Measurements from ENCODE around the gene S100A10. TPM values are rescaled to one million over a fixed set of nuclear protein-coding genes. Genes with fewer than 3 reads are reported as not detected.

Gene S100A10
- polyA plus RNA-seq, 1 experiment, result 40.3 TPM

- no peak overlapping the region for H3K4me3 ChIP-seq (ENCODE audit: low read depth, low read length)
- H3K27me3 ChIP-seq (ENCODE audit: control insufficient read depth, insufficient read depth, low read length), result 0 out of 2 replicates have a peak, but pooled peaks cover 1% of the 10 kb centered on the region
- TF ChIP-seq, protein P1, sequence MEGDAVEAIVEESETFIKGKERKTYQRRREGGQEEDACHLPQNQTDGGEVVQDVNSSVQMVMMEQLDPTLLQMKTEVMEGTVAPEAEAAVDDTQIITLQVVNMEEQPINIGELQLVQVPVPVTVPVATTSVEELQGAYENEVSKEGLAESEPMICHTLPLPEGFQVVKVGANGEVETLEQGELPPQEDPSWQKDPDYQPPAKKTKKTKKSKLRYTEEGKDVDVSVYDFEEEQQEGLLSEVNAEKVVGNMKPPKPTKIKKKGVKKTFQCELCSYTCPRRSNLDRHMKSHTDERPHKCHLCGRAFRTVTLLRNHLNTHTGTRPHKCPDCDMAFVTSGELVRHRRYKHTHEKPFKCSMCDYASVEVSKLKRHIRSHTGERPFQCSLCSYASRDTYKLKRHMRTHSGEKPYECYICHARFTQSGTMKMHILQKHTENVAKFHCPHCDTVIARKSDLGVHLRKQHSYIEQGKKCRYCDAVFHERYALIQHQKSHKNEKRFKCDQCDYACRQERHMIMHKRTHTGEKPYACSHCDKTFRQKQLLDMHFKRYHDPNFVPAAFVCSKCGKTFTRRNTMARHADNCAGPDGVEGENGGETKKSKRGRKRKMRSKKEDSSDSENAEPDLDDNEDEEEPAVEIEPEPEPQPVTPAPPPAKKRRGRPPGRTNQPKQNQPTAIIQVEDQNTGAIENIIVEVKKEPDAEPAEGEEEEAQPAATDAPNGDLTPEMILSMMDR (IDR thresholded peaks at IDR 0.05; ENCODE audit: insufficient read depth, low read depth, low read length), result no peak
- CTCF ChIA-PET, result interaction anchor here (2.6 to 15.0 kb wide), 2 partner anchors 10 to 22 kb away, joined by 11 to 137 read pairs; no protein-coding TSS in a partner anchor
- DNase-seq (ENCODE audit: low read depth), result no peak
- peaks cover 7% of the 10 kb centered on the region for H3K36me3 ChIP-seq (ENCODE audit: control insufficient read depth, insufficient read depth, low read length)
- POLR2A ChIA-PET, result interaction anchor here (0.6 kb wide), 1 partner anchor 101 kb away, joined by 3 read pairs; no protein-coding TSS in a partner anchor
Observed at GRCh38 chr1:151978922-151979321, 14.7 kb downstream of the S100A10 start.

DNA sequence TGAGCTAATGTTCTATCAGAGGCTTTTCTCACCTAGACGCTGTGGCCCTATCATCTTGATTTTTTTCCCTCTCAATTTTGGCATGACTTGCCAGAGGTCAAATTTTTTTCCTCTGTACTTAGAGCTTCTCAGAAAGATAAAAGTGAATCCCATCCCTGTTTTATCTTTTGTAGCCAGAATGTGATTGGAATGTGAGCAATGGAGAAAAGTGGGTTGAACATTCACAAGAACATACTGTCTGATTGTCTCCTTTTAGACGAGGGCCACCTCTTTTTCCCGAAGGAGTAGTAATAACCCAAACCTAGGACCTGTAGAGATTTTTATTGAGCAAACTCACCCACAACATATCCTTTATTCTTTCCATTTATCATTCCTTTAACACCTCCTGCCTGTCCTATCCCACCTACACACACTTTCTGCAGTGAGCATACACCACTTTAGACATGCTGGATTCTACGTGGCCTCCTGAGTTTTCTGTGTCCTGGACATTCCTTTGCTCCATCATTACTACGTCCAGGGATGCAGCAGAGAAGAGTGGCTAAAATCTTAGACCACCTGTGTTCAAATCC, 15.9 kb downstream of the S100A10 start:
- no peaks in the 10 kb centered on the region for H3K36me3 ChIP-seq (ENCODE audit: control insufficient read depth, insufficient read depth, low read length)
- CTCF ChIA-PET, result interaction anchor here (3.8 to 15.0 kb wide), 3 partner anchors 9 to 24 kb away, joined by 21 to 137 read pairs (median 29); no protein-coding TSS in a partner anchor
- H3K27me3 ChIP-seq (ENCODE audit: control insufficient read depth, insufficient read depth, low read length), result 0 out of 2 replicates have a peak, but pooled peaks cover 1% of the 10 kb centered on the region
- no peak for DNase-seq (ENCODE audit: low read depth)
- TF ChIP-seq, protein P1 (IDR thresholded peaks at IDR 0.05; ENCODE audit: insufficient read depth, low read depth, low read length), result no peak
- H3K4me3 ChIP-seq (ENCODE audit: low read depth, low read length), result no peak overlapping the region
- POLR2A ChIA-PET, result no interaction called here

DNA sequence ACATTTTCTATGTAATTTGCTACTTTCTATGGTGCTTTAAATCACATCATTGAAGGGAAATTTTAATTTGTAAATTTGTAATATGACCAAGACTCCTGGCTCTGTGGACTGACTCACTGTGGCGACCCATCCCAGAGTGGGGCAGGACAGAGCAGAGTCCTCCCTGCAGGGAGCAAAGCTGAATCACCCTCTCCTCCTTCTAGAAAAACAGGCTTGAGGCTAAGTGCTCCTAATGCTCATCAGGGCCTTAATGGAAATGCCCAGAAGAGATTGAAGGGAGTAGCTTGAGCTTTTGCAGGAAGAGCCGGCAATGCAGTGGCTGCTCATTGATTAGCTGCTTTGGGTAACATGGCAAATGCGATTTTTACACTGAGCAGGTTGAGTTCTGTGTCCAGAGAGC, 16.8 kb downstream of the S100A10 start:
- Histone ChIP-seq H3K4me3 (ENCODE audit: low read depth, low read length) (no peak overlapping the region), H3K36me3 (ENCODE audit: control insufficient read depth, insufficient read depth, low read length) (no peaks in the 10 kb centered on the region), H3K27me3 (ENCODE audit: control insufficient read depth, insufficient read depth, low read length) (0 out of 2 replicates have a peak, but pooled peaks cover 1% of the 10 kb centered on the region)
- ChIA-PET CTCF (interaction anchor here (1.6 to 15.0 kb wide), 4 partner anchors 8 to 43 kb away, joined by 5 to 137 read pairs (median 25); no protein-coding TSS in a partner anchor), POLR2A (no interaction called here)
- TF ChIP-seq, protein P1 (IDR thresholded peaks at IDR 0.05; ENCODE audit: insufficient read depth, low read depth, low read length), result no peak
- no peak for DNase-seq (ENCODE audit: low read depth)

- Histone ChIP-seq H3K27me3 (ENCODE audit: control insufficient read depth, insufficient read depth, low read length) (peaks cover 1% of the 10 kb centered on the region; the same call in 1 of the 2 replicates), H3K4me3 (ENCODE audit: low read depth, low read length) (no peak overlapping the region), H3K36me3 (ENCODE audit: control insufficient read depth, insufficient read depth, low read length) (no peaks in the 10 kb centered on the region)
- TF ChIP-seq, protein P1 (IDR thresholded peaks at IDR 0.05; ENCODE audit: insufficient read depth, low read depth, low read length), result no peak
- CTCF ChIA-PET, result interaction anchor here (0.8 to 15.0 kb wide), 5 partner anchors 7 to 42 kb away, joined by 3 to 137 read pairs (median 21); no protein-coding TSS in a partner anchor
- no peak for DNase-seq (ENCODE audit: low read depth)
- POLR2A ChIA-PET, result no interaction called here
Observed at GRCh38 chr1:151976015-151976343, 17.7 kb downstream of the S100A10 start.

- ChIA-PET CTCF (interaction anchor here (0.8 to 15.0 kb wide), 5 partner anchors 7 to 42 kb away, joined by 3 to 137 read pairs (median 21); no protein-coding TSS in a partner anchor), POLR2A (no interaction called here)
- peaks cover 1% of the 10 kb centered on the region; the same call in 1 of the 2 replicates for H3K27me3 ChIP-seq (ENCODE audit: control insufficient read depth, insufficient read depth, low read length)
- no peak overlapping the region for H3K4me3 ChIP-seq (ENCODE audit: low read depth, low read length)
- TF ChIP-seq, protein P1 (IDR thresholded peaks at IDR 0.05; ENCODE audit: insufficient read depth, low read depth, low read length), result no peak
- H3K36me3 ChIP-seq (ENCODE audit: control insufficient read depth, insufficient read depth, low read length), result no peaks in the 10 kb centered on the region
- no peak for DNase-seq (ENCODE audit: low read depth)
Observed at GRCh38 chr1:151975311-151976014, 18.2 kb downstream of the S100A10 start.

Data from BJ (cell line).